HCT116 (cell line): Measurements from ENCODE around the gene CDH3.

Experiments
- JUND ChIP-seq: IDR thresholded peaks from 2 replicates; pipeline ENCODE4 v1.6.1; 2012
- ZNF274 ChIP-seq: fragments of 200-500 bp; sonication (Bioruptor generic); IDR thresholded peaks from 2 replicates; pipeline ENCODE4 v1.6.1; 2014; ENCODE audit warnings: mild to moderate bottlenecking, low read depth, low read length, inconsistent platforms

GRCh38 chr16:68718590-68718989 lies 73.5 kb downstream of the CDH3 start:
- TF ChIP-seq JUND (no peak), ZNF274 (no peak)
